Non-pigmented ciliary epithelial cell (primary cell): Measurements from ENCODE around the gene CBLB.
A peak's percentile ranks its signal among the peaks of the same experiment; 100 is the strongest.

Experiments
- DNase-seq: peaks from one replicate; pipeline ENCODE4 v3.0.0-alpha.2; 2010; ENCODE audit warnings: low read depth

Gene CBLB

DNA sequence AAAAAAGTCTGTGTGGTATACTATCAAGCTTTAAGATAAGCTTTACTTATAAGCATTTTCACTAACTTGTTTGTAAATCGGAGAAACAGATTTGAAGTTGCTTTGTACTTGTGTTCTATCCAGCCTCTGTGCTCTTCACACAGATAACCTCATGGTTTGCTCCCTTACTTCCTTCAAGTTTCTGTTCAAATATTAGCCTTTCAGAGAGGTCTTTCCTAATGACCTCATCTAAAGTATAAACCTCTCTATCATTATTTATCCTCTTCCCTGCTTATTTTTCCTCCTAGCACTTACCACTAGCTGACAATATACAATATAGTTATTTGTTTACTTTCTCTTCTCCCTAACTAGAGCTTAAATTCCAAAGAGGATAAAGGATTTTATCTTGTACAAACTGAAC, 180.0 kb downstream of the CBLB start:
- DNase-seq, result no peak

- DNase-seq, result no peak
These were observed 182.4 kb downstream of the CBLB start for GRCh38 chr3:105686278-105686897.

DNA sequence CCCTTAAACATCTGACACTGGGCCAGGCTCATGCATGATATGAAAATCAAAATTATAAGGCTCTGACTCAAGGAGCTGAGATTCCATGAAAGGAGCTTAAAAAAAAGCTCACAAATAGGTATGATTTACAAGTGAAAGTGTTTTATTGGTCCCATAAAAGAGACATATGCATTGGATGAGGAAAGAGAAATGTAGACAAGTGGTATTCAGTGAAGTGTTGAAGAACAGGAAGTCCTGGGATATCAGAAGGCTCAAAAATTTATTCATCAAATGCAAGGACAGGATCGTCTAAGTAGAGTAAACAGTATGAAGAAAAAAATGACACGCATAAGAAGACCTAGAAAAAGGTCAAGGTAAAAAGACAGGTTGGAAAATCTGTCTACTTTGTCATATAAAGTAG, 188.9 kb downstream of the CBLB start:
- DNase-seq, result no peak

DNA sequence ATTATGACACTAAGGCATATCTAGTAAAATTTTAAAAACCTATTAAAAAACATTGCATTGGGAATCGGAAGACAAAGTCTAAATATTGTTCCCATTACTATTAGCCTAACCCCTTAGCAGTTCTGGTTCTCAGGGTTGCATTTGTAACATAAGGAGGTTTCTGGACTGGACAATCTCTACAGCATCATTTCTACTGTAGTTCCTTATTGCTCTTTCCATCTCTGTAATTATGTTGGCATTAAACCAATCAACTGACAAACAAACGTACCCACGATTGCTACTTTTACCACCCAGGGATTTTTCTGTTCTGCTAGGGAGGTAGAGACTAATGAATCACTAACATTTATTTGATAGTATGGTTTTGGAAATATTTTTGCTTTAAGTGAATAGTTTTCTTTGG, 190.8 kb downstream of the CBLB start:
- DNase-seq, result no peak

GRCh38 chr3:105676621-105677300, 192.1 kb downstream of the CBLB start:
- no peak for DNase-seq

DNA sequence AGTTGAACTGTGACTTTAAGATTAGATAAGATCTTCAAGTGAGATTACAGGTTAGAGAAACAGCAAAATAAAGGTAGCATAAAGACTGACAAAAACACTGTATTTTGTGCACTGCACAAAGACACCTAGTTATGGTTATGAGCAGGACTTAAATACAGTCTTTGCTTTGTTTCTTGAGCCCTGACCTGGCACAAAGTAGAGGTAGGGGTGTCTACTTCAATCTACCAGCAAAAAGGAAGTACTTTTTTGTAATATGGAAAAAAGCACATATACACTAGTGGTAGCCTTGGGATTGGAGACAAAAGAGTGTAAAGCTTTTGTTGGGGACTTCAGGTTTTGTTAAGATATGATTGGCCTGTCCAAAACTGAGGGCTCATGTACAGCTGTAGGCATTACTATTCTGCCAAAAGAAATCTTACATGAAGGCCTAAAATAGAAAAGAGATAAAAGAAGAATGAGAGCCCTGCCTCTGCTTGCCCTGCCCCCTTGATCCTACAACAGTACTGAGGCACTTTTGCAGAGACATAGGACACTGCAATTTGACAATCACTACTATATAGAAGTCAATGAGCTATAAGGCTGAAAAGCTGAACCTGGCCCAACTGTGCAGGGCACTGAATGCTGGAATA, 194.3 kb downstream of the CBLB start:
- no peak for DNase-seq

- no peak for DNase-seq
These were observed 195.8 kb downstream of the CBLB start for GRCh38 chr3:105672996-105673395.

DNA sequence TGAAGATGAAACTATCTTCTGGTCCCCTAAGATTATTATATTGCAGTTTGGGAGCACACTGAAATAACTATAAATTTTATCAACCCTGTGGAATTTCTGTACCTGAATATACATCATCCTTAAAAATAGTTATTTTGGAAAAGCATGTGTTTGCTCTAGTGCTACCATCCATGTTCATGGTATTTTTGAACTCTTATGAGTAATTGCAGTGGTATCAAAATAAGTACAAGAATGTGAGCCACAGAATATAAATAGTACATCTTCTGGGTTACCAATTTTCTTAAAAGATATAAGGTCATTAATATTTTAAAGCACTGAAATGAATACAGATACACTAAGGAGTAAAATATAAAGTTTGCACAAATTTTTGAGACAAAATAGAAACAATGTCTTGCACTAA, 206.5 kb downstream of the CBLB start:
- DNase-seq, result no peak

GRCh38 chr3:105661461-105661860, 207.4 kb downstream of the CBLB start:
- DNase-seq, result no peak

DNA sequence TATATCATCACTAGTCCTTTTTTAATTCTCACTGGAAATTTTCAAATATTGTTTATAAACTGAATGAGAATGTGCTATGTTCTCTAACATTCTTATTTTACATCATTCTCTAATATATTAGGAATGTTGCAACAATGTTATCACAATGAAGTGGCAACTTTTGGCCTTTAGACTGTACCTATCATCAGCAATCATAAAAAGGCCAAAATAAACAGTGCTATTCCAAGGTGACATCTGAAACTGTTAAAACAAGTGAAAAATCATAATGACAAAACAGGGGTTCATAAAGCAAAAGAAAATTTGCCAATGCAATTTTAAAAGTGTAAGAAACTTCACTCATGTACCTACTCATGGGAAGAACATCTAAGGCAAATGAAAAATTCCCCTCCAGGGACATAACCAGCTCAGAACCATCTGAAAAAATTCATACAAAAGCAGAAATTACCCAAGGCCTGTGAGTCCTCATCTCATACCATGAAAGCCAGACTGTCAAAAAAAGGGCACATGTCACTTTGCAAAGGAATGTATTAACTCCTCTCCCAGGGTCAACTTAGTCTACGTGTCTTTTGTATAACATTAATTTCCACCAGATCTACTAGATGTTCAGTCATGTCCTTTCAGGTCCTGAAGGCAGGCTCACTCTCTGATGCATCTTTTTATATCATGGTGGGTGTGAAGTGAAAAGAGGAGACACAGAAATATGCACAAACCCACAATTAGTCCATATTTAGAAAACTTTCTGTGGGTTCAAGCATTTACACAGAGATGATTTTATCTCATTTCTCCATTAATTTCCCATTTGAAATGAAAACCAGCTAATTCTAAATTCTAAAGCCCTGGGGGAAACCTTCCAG, 211.9 kb downstream of the CBLB start:
- no peak for DNase-seq

GRCh38 chr3:105653868-105654267, 214.9 kb downstream of the CBLB start:
- DNase-seq, result no peak

GRCh38 chr3:105653166-105653565, 215.6 kb downstream of the CBLB start:
- no peak for DNase-seq

DNA sequence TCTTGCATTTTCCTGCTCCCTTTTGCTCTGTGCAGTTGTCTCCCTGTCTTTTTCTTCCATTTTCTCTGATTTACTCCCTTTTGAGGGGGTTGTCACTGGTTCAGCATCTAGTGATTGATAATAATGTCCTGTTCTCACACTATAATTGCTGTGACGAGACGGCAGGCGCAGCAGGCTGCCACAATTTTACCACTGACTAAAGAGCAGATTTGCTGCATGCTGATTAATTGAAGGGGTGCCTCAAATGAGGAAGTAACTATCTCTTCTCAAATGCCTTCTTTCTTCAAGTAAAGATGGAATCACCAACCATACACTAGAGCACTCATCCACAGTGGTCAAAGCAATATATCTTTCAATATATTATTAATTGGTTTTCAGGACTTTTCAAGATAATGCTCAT, 219.3 kb downstream of the CBLB start:
- no peak for DNase-seq

DNA sequence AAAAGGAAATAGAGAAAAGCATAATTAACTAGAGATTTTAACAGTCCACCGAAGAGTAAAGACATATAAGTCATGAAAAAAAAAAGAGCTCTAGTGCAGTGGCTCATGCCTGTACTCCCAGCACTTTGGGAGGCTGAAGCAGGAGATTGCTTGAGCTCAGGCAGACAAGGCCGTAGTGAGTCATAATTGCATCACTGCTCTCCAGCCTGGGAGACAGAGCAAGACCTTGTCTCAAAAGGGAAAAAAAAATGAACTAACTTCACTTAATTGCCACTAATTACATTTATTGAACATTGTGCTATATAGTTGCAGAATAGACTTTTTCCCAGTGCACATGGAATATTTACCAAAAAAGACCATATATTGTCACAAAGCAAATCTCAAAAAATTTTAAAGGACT, 221.8 kb downstream of the CBLB start:
- DNase-seq, result peak; percentile 86

GRCh38 chr3:105639131-105639530, 229.7 kb downstream of the CBLB start:
- DNase-seq, result no peak

- no peak for DNase-seq
These were observed 234.1 kb downstream of the CBLB start for GRCh38 chr3:105634708-105635107.

GRCh38 chr3:105629718-105630117, 239.1 kb downstream of the CBLB start:
- no peak for DNase-seq

DNA sequence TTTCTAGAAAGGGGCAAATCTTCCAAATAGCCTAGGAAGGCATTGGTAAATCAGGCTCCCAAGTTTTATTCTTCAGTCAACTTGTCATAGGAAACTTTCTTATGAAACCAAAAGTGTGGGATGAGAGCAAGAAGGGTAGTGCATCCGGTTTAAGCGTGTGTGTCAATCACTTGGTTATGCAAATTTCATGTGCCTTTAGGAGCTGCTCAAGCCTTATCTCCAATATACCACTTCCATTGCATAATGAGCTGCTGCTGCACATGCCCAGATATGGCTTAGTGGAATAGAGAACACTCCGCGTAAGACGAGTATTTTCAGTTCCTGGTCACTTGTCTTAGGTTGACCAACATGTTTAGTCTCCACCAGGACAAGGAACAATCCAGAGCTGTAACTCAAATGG, 242.1 kb downstream of the CBLB start:
- DNase-seq, result no peak

DNA sequence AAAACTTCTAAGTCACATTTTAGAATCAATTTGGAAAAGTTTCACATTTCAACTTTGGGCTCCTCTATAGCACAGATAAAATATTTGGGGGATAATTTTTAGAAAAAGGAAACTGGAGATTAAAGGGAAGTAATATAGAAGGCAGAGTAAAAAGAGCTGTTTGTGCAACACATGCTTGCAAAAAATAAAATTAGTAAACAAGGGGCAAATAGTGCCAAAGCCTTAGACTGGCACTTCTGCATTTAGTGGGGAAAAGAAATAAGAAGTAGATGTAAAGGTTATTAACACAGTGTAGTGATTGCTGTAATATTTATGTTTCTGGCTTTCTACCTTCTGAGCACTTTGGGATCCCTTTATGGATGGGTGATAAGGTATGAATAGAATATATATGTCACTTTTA, 246.6 kb downstream of the CBLB start:
- DNase-seq, result no peak

DNA sequence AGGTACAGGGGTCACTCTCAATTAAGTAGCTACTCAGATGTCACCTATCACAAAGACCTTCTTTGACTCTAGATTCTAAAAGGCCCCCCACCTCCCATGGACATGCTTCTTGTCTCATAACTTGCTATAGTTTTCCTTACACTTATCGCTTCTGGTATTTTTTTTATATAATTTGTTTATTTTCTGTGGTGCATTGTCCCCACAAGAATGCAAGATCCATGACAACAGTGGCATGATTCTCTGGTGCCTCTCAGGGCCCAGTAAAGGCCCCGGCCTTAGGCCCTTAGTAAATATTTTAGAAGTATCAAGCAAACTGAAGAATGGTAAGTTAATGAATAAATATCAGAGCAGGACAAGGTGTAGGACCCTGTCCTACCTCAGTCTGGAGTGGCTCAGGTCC, 248.6 kb downstream of the CBLB start:
- DNase-seq, result no peak

DNA sequence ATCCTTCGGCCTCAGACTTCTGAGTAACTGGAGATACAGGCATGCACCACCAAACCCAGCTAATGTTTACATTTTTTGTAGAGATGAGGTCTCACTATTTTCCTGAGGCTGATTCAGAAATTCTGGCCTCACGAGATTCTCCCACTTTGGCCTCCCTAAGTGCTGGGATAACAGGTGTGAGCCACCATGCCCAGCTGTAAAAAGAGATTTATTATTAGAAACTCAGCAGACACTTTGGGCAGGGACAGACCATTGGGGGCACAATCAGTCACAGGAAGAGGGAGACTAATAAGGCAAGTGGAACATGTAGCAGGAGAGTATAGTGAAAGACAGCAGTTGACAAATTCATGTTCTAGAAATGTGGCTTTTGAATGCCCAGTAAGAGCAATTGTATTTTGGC, 249.2 kb downstream of the CBLB start:
- no peak for DNase-seq

GRCh38 chr3:105618556-105618955, 250.3 kb downstream of the CBLB start:
- no peak for DNase-seq
